Measurements from ENCODE around the gene KLHDC8B.

- TF ChIP-seq SIN3A (IDR thresholded peaks at IDR 0.05; ENCODE audit: borderline replicate concordance, insufficient read depth, low read length) (no peak), POLR2AphosphoS5 (IDR thresholded peaks at IDR 0.05; ENCODE audit: low read depth, low read length) (no peak), FOXP2 (optimal IDR thresholded peaks at IDR 0.05; ENCODE audit: borderline replicate concordance, extremely low read depth, extremely low read length, insufficient read depth) (no peak)
Observed at GRCh38 chr3:49213998-49214397, 42.6 kb downstream of the KLHDC8B start.
